Epithelial cell of esophagus (primary cell): ENCODE measurements around the gene MYBPC1.
"Not testable (repeated sequence)": the region's sequence is repeated elsewhere in the genome, so short reads cannot be mapped to it uniquely, and the experiment has no call there.

Experiments
- DNase-seq: peaks from one replicate; pipeline ENCODE4 v3.0.0; 2010; ENCODE audit warnings: low read depth
- H3K4me3 ChIP-seq: 2 replicates; pipeline ENCODE4 v1.5.1; 2011; ENCODE audit warnings: mild to moderate bottlenecking, low read length, control low read depth
- TF ChIP-seq, protein P1 (sequence below): IDR thresholded peaks from 2 replicates; pipeline ENCODE4 v1.5.1; 2011; ENCODE audit warnings: low read depth, mild to moderate bottlenecking, low read length, control low read depth, inconsistent platforms; ENCODE audit not compliant: insufficient read depth; ENCODE audit errors: missing control alignments

The MYBPC1 gene

DNA sequence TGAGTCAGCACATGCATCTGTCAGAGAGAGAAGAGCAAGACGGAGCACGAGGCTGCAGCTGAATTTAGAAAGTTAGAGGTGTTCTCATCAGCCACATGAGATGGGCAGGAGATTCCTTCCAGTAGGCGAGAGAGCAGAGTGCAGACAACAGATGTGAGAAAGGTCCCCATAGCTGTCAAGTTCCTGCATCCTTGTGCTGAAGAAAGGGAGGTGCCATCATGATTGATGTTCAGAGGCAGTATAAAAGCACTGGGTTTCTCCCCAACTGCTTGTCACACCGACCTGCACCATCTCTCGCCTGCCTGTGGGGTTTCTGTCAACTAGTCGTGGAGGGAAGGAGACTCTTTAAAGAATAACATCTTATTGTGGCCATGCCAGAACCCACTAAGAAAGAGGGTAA, at the start of gene MYBPC1:
Gene MYBPC1 (plus strand): TSS at position 272 of the 400 bp plus-strand sequence. CDS start 100 bp downstream, at position 372.
- TF ChIP-seq, protein P1, sequence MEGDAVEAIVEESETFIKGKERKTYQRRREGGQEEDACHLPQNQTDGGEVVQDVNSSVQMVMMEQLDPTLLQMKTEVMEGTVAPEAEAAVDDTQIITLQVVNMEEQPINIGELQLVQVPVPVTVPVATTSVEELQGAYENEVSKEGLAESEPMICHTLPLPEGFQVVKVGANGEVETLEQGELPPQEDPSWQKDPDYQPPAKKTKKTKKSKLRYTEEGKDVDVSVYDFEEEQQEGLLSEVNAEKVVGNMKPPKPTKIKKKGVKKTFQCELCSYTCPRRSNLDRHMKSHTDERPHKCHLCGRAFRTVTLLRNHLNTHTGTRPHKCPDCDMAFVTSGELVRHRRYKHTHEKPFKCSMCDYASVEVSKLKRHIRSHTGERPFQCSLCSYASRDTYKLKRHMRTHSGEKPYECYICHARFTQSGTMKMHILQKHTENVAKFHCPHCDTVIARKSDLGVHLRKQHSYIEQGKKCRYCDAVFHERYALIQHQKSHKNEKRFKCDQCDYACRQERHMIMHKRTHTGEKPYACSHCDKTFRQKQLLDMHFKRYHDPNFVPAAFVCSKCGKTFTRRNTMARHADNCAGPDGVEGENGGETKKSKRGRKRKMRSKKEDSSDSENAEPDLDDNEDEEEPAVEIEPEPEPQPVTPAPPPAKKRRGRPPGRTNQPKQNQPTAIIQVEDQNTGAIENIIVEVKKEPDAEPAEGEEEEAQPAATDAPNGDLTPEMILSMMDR = no peak
- no peak within 1 kb of the TSS for H3K4me3 ChIP-seq
- no peak for DNase-seq

GRCh38 chr12:101551362-101552114, 43.2 kb upstream of the MYBPC1 start:
- DNase-seq = no peak
- H3K4me3 ChIP-seq = no peak overlapping the region
- TF ChIP-seq, protein P1 = no peak

GRCh38 chr12:101552277-101552676, 42.5 kb upstream of the MYBPC1 start:
- H3K4me3 ChIP-seq = no peak overlapping the region
- TF ChIP-seq, protein P1 = no peak
- peak; percentile 39 for DNase-seq

DNA sequence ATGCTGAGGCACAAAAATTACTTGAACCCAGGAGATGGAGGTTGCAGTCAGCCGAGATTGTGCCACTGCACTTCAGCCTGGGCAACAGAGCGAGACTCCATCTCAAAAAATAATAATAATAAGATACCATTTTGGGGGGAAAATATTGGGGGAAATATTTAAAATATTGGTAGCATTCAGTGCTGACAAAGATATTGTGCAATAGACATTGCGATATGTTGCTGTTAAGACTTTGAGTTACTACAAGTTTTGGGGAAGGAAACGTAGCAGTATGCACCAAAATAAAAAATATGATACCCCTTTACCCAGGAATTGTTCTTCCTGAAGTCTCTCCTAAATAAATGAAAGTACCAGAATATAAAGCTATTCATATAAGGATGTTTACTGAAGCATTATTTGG, 37.7 kb upstream of the MYBPC1 start:
- DNase-seq = no peak
- no peak overlapping the region for H3K4me3 ChIP-seq
- TF ChIP-seq, protein P1 = no peak

- H3K4me3 ChIP-seq, DNase-seq: not testable (repeated sequence)
Observed at GRCh38 chr12:101558726-101559125, 36.0 kb upstream of the MYBPC1 start.

DNA sequence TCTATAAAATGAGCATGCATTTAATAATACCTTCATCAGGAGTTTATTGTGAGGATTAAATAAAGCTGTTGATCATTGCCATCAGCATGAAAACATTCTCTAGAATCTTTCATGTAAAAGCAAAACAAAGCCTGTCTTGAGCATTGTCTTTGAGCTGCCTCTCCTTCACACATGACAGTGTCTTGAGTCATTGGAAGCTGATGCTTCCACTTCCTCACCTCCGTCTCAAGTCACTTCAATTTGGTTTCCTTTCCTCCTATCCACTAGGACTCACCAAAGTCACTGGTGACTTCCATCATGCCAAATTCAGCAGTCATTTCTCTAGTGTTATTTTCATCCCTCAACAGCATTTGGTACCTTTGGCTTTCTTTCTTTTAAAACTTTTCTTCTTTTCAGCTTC, 31.6 kb upstream of the MYBPC1 start:
- TF ChIP-seq, protein P1 = no peak
- DNase-seq = peak; percentile 31
- no peak overlapping the region for H3K4me3 ChIP-seq

- no peak overlapping the region for H3K4me3 ChIP-seq
- TF ChIP-seq, protein P1 = no peak
- no peak for DNase-seq
Observed at GRCh38 chr12:101564912-101565311, 29.9 kb upstream of the MYBPC1 start.

GRCh38 chr12:101566318-101566717, 28.5 kb upstream of the MYBPC1 start:
- H3K4me3 ChIP-seq = no peak overlapping the region
- DNase-seq = no peak
- TF ChIP-seq, protein P1 = no peak
